B cell (primary cell): ENCODE data around the gene ATP9A.

Experiments
- CTCF ChIP-seq: fragments of 200-600 bp; IDR thresholded peaks from one replicate; pipeline ENCODE4 v1.8.0; 2022; ENCODE audit warnings: antibody characterized with exemption, mild to moderate bottlenecking
- EZH2 ChIP-seq: IDR thresholded peaks from 2 replicates; pipeline ENCODE4 v1.6.1; 2012; ENCODE audit warnings: borderline replicate concordance, low read depth, mild to moderate bottlenecking, moderate library complexity, low read length; ENCODE audit not compliant: insufficient read depth, poor library complexity, severe bottlenecking

GRCh38 chr20:51594236-51595057 is 173.7 kb downstream of the ATP9A start:
- no peak for TF ChIP-seq EZH2
- TF ChIP-seq CTCF: no peak
